SU-DHL-6 (cell line): Measurements from ENCODE around the gene GMDS.

Experiments
- H2AFZ ChIP-seq: fragments of 200-600 bp; sonication (generic); 2 replicates; pipeline ENCODE4 v1.6.1; 2014; ENCODE audit warnings: low read depth, mild to moderate bottlenecking, moderate library complexity, mixed read lengths, antibody characterized with exemption, low read length; ENCODE audit not compliant: severe bottlenecking
- H3F3A ChIP-seq: fragments of 200-600 bp; shearing (Covaris generic); 2 replicates; pipeline ENCODE4 v1.6.0; 2016; ENCODE audit warnings: antibody characterized with exemption, mild to moderate bottlenecking; ENCODE audit not compliant: insufficient read depth
- H3K27ac ChIP-seq: fragments of 200-600 bp; sonication (generic); 2 replicates; pipeline ENCODE4 v1.5.1; 2016; ENCODE audit warnings: low read depth, mild to moderate bottlenecking, low read length, moderate library complexity, mixed read lengths
- H3K27me3 ChIP-seq: fragments of 200-600 bp; sonication (generic), shearing (Covaris generic); 2 replicates; pipeline ENCODE4 v1.6.0; 2014; ENCODE audit warnings: mild to moderate bottlenecking, low read length
- H3K36me3 ChIP-seq: fragments of 200-600 bp; sonication (generic); 2 replicates; pipeline ENCODE4 v1.6.1; 2014; ENCODE audit warnings: mild to moderate bottlenecking, low read length, mixed read lengths
- H3K4me2 ChIP-seq: fragments of 300-600, 200-600 bp; shearing (Covaris generic), sonication (generic); 2 replicates; pipeline ENCODE4 v1.6.0; 2014; ENCODE audit warnings: low read length, low read depth, mild to moderate bottlenecking; ENCODE audit not compliant: poor library complexity, severe bottlenecking
- H3K4me3 ChIP-seq: fragments of 200-600 bp; sonication (generic); 2 replicates; pipeline ENCODE4 v1.5.1; 2014; ENCODE audit warnings: antibody characterized with exemption, low read length, mild to moderate bottlenecking, mixed read lengths; ENCODE audit not compliant: insufficient read depth, poor library complexity, severe bottlenecking
- H3K79me2 ChIP-seq: fragments of 200-600 bp; sonication (generic); 2 replicates; pipeline ENCODE4 v1.6.1; 2014; ENCODE audit warnings: mild to moderate bottlenecking, low read length, moderate library complexity; ENCODE audit not compliant: insufficient read depth
- H3K9ac ChIP-seq: fragments of 200-600 bp; sonication (generic); 2 replicates; pipeline ENCODE4 v1.7.0; 2014; ENCODE audit warnings: mild to moderate bottlenecking, low read length
- H3K9me2 ChIP-seq: fragments of 200-600 bp; sonication (generic); replicated peaks from 2 replicates; pipeline ENCODE4 v1.6.1; 2014; ENCODE audit warnings: low read length; ENCODE audit not compliant: insufficient read depth
- H3K9me3 ChIP-seq: fragments of 200-600 bp; sonication (generic); 2 replicates; pipeline ENCODE4 v1.6.1; 2014; ENCODE audit warnings: low read length, mixed read lengths; ENCODE audit not compliant: insufficient read depth
- H4K20me1 ChIP-seq: fragments of 200-600 bp; sonication (generic); 2 replicates; pipeline ENCODE4 v1.6.1; 2014; ENCODE audit warnings: low read depth, mild to moderate bottlenecking, antibody characterized with exemption, low read length, moderate library complexity, mixed read lengths
- EZH2phosphoT487 ChIP-seq: fragments of 200-600 bp; sonication (generic), shearing (Covaris generic); conservative IDR thresholded peaks from 2 replicates; pipeline ENCODE4 v1.6.1; 2018; ENCODE audit warnings: mild to moderate bottlenecking, antibody characterized with exemption, low read length, moderate library complexity, mixed read lengths
- TF ChIP-seq, protein P1 (sequence below): fragments of 200-600 bp; sonication (generic); IDR thresholded peaks from one replicate; pipeline ENCODE4 v1.5.1; 2017; ENCODE audit warnings: antibody characterized with exemption, mild to moderate bottlenecking, low read length, moderate library complexity; ENCODE audit not compliant: insufficient read depth, poor library complexity, severe bottlenecking

Gene GMDS

DNA sequence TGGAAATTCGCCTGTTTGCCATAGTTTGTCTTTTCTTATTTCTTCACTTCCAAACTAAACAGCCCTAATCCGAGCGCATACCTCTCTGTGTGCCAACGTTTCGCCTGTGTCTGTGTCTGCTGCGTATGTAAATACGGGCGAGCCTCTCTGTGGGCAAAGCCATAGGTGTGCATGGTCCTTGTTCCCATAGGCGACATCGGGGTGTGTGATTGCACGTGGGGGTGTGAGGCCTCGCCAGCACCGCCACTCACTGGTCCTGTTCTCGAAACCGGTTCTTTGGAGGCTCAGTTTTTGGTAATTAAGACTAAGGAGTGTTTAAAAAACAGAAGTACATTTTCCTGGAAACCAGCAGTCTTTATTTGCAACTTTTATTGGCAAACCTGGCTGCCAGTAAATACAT is 641.7 kb downstream of the GMDS start:
- no peaks in the 10 kb centered on the region for H3K79me2 ChIP-seq
- no peaks in the 10 kb centered on the region for H4K20me1 ChIP-seq
- H3K9me2 ChIP-seq = no peaks in the 10 kb centered on the region
- no peaks in the 10 kb centered on the region for H3K9me3 ChIP-seq
- H3K36me3 ChIP-seq = no peaks in the 10 kb centered on the region
- no peak overlapping the region for H3K4me2 ChIP-seq
- H2AFZ ChIP-seq = no peak overlapping the region
- H3K27ac ChIP-seq = no peak overlapping the region
- no peak overlapping the region for H3K9ac ChIP-seq
- TF ChIP-seq, protein P1, sequence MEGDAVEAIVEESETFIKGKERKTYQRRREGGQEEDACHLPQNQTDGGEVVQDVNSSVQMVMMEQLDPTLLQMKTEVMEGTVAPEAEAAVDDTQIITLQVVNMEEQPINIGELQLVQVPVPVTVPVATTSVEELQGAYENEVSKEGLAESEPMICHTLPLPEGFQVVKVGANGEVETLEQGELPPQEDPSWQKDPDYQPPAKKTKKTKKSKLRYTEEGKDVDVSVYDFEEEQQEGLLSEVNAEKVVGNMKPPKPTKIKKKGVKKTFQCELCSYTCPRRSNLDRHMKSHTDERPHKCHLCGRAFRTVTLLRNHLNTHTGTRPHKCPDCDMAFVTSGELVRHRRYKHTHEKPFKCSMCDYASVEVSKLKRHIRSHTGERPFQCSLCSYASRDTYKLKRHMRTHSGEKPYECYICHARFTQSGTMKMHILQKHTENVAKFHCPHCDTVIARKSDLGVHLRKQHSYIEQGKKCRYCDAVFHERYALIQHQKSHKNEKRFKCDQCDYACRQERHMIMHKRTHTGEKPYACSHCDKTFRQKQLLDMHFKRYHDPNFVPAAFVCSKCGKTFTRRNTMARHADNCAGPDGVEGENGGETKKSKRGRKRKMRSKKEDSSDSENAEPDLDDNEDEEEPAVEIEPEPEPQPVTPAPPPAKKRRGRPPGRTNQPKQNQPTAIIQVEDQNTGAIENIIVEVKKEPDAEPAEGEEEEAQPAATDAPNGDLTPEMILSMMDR = no peak
- TF ChIP-seq EZH2phosphoT487 = no peak
- H3K27me3 ChIP-seq = no peaks in the 10 kb centered on the region
- no peak overlapping the region for H3K4me3 ChIP-seq
- H3F3A ChIP-seq = no peaks in the 10 kb centered on the region

DNA sequence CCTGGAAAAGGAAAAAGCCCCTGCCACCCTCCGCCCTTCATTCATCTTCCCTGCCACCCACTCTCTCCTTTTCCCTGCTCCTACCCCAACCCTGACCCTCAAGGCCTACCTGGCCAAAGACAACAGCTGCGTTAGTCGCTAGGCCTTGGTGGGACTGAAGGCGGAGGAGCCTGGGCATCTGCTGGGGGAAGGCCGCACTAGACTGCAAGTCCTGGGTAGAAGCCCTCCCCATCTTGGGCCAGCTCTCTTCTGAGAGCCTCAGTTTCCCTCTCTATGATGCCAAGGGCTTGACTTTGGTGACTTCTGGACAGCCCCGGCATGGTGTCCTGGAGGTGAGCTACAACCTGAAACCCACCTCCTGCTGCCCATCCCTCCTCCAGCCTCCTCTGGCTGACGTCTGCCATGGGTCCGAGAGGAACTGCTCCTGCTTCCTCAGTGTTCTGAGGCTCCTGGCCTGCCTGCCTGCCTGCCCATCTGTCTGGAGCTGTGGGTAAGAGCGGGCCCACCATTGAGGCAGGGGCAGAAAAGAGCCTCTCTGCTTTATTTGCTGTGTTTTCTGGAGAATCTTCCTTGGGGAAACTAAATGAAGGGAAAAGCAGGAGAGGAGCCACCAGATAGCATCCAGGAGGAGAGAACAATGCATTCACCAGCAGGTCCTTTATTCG is 643.2 kb downstream of the GMDS start:
- Histone ChIP-seq H3K9me3 (no peaks in the 10 kb centered on the region), H3K4me2 (no peak overlapping the region), H3K27ac (no peak overlapping the region), H3K4me3 (no peak overlapping the region), H4K20me1 (no peaks in the 10 kb centered on the region), H3K9ac (no peak overlapping the region), H2AFZ (no peak overlapping the region), H3K36me3 (no peaks in the 10 kb centered on the region), H3K27me3 (no peaks in the 10 kb centered on the region), H3K9me2 (no peaks in the 10 kb centered on the region), H3F3A (no peaks in the 10 kb centered on the region), H3K79me2 (no peaks in the 10 kb centered on the region)
- TF ChIP-seq EZH2phosphoT487 = no peak
- TF ChIP-seq, protein P1 = no peak

DNA sequence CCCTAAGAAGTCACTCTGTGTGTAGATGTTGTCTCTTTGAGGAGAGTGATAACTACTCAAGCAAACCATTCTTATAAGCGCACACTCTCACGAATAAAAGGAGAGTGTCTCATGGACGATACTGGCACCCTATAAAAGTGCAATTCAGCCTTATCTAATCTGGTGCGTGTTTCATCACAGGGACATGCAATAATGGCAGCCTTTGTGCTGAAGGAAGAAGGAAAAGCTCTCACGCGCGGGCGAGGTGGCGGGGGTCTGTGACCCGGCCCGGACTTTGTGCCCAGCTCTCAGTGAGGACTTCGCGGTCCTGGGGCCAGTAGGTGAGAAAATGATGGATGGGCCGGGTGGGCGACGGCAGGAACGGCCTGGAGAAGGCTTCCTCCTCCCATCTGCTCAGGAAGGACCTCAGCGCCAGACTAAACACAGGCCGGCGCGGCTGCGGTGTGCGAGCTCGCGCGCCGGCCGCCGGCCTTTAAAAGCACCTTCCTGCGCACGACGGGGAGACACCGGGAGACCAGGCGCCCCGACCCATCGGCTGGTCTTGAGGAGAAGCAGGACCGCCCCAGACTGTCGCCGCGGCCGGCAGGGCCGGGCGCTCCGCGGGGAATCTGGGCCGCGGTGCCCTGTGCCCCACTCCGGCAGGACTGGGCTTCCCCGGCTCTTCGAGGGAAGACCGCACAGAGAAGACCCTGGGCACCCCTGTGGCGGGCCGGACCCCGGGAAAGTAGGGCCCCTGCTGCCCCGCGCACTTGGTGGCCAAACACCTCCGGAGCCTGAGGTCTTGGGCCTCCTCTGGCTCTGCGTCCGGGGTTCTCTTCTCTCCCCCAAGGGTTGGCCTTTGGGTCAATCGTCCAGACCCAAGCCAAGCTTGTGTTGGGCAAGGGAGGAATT is 644.0 kb downstream of the GMDS start:
- no peaks in the 10 kb centered on the region for H4K20me1 ChIP-seq
- no peaks in the 10 kb centered on the region for H3K79me2 ChIP-seq
- no peak overlapping the region for H3K4me2 ChIP-seq
- H3K9me2 ChIP-seq = no peaks in the 10 kb centered on the region
- no peaks in the 10 kb centered on the region for H3F3A ChIP-seq
- no peaks in the 10 kb centered on the region for H3K9me3 ChIP-seq
- H3K9ac ChIP-seq = no peak overlapping the region
- H3K36me3 ChIP-seq = no peaks in the 10 kb centered on the region
- TF ChIP-seq, protein P1 = no peak
- no peak for TF ChIP-seq EZH2phosphoT487
- H2AFZ ChIP-seq = no peak overlapping the region
- no peaks in the 10 kb centered on the region for H3K27me3 ChIP-seq
- no peak overlapping the region for H3K4me3 ChIP-seq
- H3K27ac ChIP-seq = no peak overlapping the region
